H9 (cell line): ENCODE results near the gene N4BP3. TPM values are rescaled to one million over a fixed set of nuclear protein-coding genes. Genes with fewer than 3 reads are reported as not detected.

ENCODE experiments used
- DNase-seq: peaks from one replicate; pipeline ENCODE4 v3.0.0-alpha.2; 2017
- H2AFZ ChIP-seq: one replicate; pipeline ENCODE4 v1.6.1; 2013; ENCODE audit warnings: mild to moderate bottlenecking, low read length, control low read depth, moderate library complexity
- H2AK5ac ChIP-seq: 2 replicates; pipeline ENCODE4 v1.6.1; 2013; ENCODE audit warnings: low read length, control low read depth, mixed read lengths; ENCODE audit not compliant: insufficient read length
- H2BK120ac ChIP-seq: one replicate; pipeline ENCODE4 v1.6.1; 2013; ENCODE audit warnings: low read depth, mild to moderate bottlenecking, low read length, control low read depth, inconsistent platforms; ENCODE audit not compliant: poor library complexity, severe bottlenecking
- H2BK12ac ChIP-seq: 2 replicates; pipeline ENCODE4 v1.6.1; 2013; ENCODE audit warnings: low read length, control low read depth, mixed read lengths, low read depth; ENCODE audit not compliant: insufficient read length
- H2BK15ac ChIP-seq: 2 replicates; pipeline ENCODE4 v1.6.1; 2013; ENCODE audit warnings: low read depth, low read length, control low read depth
- H2BK20ac ChIP-seq: one replicate; pipeline ENCODE4 v1.6.1; 2013; ENCODE audit warnings: low read depth, mild to moderate bottlenecking, low read length, control low read depth, inconsistent platforms; ENCODE audit not compliant: poor library complexity, severe bottlenecking
- H2BK5ac ChIP-seq: 2 replicates; pipeline ENCODE4 v1.6.1; 2013; ENCODE audit warnings: low read length, control low read depth, mixed read lengths; ENCODE audit not compliant: insufficient read length
- H3K14ac ChIP-seq: 2 replicates; pipeline ENCODE4 v1.6.1; 2013; ENCODE audit warnings: low read length, control low read depth; ENCODE audit not compliant: insufficient read depth
- H3K18ac ChIP-seq: 2 replicates; pipeline ENCODE4 v1.6.1; 2013; ENCODE audit warnings: low read depth, mild to moderate bottlenecking, mixed read lengths, low read length, control low read depth; ENCODE audit not compliant: insufficient read length
- H3K23ac ChIP-seq: 2 replicates; pipeline ENCODE4 v1.6.1; 2013; ENCODE audit warnings: low read length, control low read depth, mixed read lengths, low read depth; ENCODE audit not compliant: insufficient read length
- H3K23me2 ChIP-seq: 2 replicates; pipeline ENCODE4 v1.6.1; 2013; ENCODE audit warnings: low read depth, mild to moderate bottlenecking, mixed read lengths, low read length, control low read depth; ENCODE audit not compliant: insufficient read length, poor library complexity, severe bottlenecking
- H3K27ac ChIP-seq: 2 replicates; pipeline ENCODE4 v1.5.1; 2013; ENCODE audit warnings: low read length, control low read depth, mixed read lengths, low read depth; ENCODE audit not compliant: insufficient read length
- H3K27me3 ChIP-seq: 2 replicates; pipeline ENCODE4 v1.6.1; 2013; ENCODE audit warnings: low read length, control low read depth, inconsistent platforms; ENCODE audit not compliant: insufficient read depth
- H3K4ac ChIP-seq: 2 replicates; pipeline ENCODE4 v1.6.1; 2013; ENCODE audit warnings: low read depth, mild to moderate bottlenecking, control low read depth, inconsistent platforms, low read length, moderate library complexity
- H3K4me1 ChIP-seq: 2 replicates; pipeline ENCODE4 v1.6.1; 2013; ENCODE audit warnings: low read length, control low read depth, inconsistent platforms; ENCODE audit not compliant: insufficient read depth
- H3K4me2 ChIP-seq: 2 replicates; pipeline ENCODE4 v1.6.1; 2013; ENCODE audit warnings: low read length, control low read depth, mixed read lengths; ENCODE audit not compliant: insufficient read length, insufficient read depth
- H3K56ac ChIP-seq: 2 replicates; pipeline ENCODE4 v1.6.1; 2013; ENCODE audit warnings: low read depth, mild to moderate bottlenecking, mixed read lengths, low read length, control low read depth; ENCODE audit not compliant: insufficient read length
- H3K79me1 ChIP-seq: 2 replicates; pipeline ENCODE4 v1.6.1; 2013; ENCODE audit warnings: low read depth, mild to moderate bottlenecking, moderate library complexity, low read length, control low read depth, inconsistent platforms; ENCODE audit not compliant: insufficient read depth, poor library complexity, severe bottlenecking
- H3K79me2 ChIP-seq: 2 replicates; pipeline ENCODE4 v1.6.1; 2013; ENCODE audit warnings: low read length, control low read depth, inconsistent platforms; ENCODE audit not compliant: insufficient read depth
- H3K9ac ChIP-seq: 2 replicates; pipeline ENCODE4 v1.6.1; 2013; ENCODE audit warnings: low read length, control low read depth, mixed read lengths; ENCODE audit not compliant: insufficient read length; ENCODE audit errors: extremely low read depth
- H3K9me3 ChIP-seq: one replicate; pipeline ENCODE4 v1.6.1; 2013; ENCODE audit warnings: low read depth, low read length, inconsistent platforms; ENCODE audit not compliant: control insufficient read depth
- H3T11ph ChIP-seq: one replicate; pipeline ENCODE4 v1.6.1; 2013; ENCODE audit warnings: mild to moderate bottlenecking, low read length, control low read depth, inconsistent platforms
- H4K20me1 ChIP-seq: one replicate; pipeline ENCODE4 v1.6.1; 2013; ENCODE audit not compliant: control insufficient read depth, insufficient read length, insufficient read depth
- H4K5ac ChIP-seq: 2 replicates; pipeline ENCODE4 v1.6.1; 2013; ENCODE audit warnings: low read depth, mild to moderate bottlenecking, mixed read lengths, low read length, control low read depth; ENCODE audit not compliant: insufficient read length
- H4K8ac ChIP-seq: replicated peaks from 2 replicates; pipeline ENCODE4 v1.6.1; 2013; ENCODE audit warnings: low read length, control low read depth, mixed read lengths, low read depth; ENCODE audit not compliant: insufficient read length
- H4K91ac ChIP-seq: 2 replicates; pipeline ENCODE4 v1.6.1; 2013; ENCODE audit warnings: low read depth, mild to moderate bottlenecking, moderate library complexity, mixed read lengths, low read length, control low read depth; ENCODE audit not compliant: insufficient read length
- H3K27ac Mint-ChIP-seq, 3 experiments: 2 replicates in 2 of 3; 3 replicates in 1 of 3; pipeline ENCODE4 v1.8.0; 2020 to 2021; ENCODE audit warnings: mixed read lengths in 3 of 3, mild to moderate bottlenecking in 1 of 3, moderate library complexity in 1 of 3
- H3K27me3 Mint-ChIP-seq: 2 replicates; pipeline ENCODE4 v1.8.0; 2021; ENCODE audit warnings: low read depth, mild to moderate bottlenecking, moderate library complexity, mixed read lengths
- H3K36me3 Mint-ChIP-seq, 3 experiments: 2 replicates in 2 of 3; 3 replicates in 1 of 3; pipeline ENCODE4 v1.8.0; 2020 to 2021; ENCODE audit warnings: low read depth in 3 of 3, mixed read lengths in 3 of 3; ENCODE audit not compliant: insufficient read depth in 1 of 3
- H3K4me1 Mint-ChIP-seq, 2 experiments: 2 replicates each; pipeline ENCODE4 v1.8.0; 2020; ENCODE audit warnings: mixed read lengths in 2 of 2
- H3K4me3 Mint-ChIP-seq, 2 experiments: 2 replicates in 1 of 2; 3 replicates in 1 of 2; pipeline ENCODE4 v1.8.0; 2020 to 2021; ENCODE audit warnings: mild to moderate bottlenecking in 2 of 2, mixed read lengths in 2 of 2, moderate library complexity in 1 of 2
- H3K9me3 Mint-ChIP-seq, 2 experiments: 2 replicates in 1 of 2; 3 replicates in 1 of 2; pipeline ENCODE4 v1.8.0; 2020; ENCODE audit warnings: mild to moderate bottlenecking in 2 of 2, mixed read lengths in 2 of 2, moderate library complexity in 1 of 2
- WGBS: extraction: QIAGEN DNeasy Blood & Tissue Kit; methylation state at CpG from one replicate; pipeline ENCODE4 v1.1.7; 2013; ENCODE audit warnings: missing lambda C conversion rate, low lambda C conversion rate, mixed read lengths; ENCODE audit not compliant: insufficient read length; ENCODE audit errors: extremely low coverage; 5-methylcytosine and 5-hydroxymethylcytosine counted together
- total RNA-seq: library from RNA; stranded (reverse); gene quantifications from 2 replicates; pipeline ENCODE4 v1.2.1, GENCODE V29; 2021
- TF ChIP-seq, protein P1 (sequence below): fragments of 200-600 bp; sonication (generic); conservative IDR thresholded peaks from 3 replicates; pipeline ENCODE4 v1.8.0; 2021; ENCODE audit warnings: antibody characterized with exemption, mild to moderate bottlenecking

The N4BP3 gene
- total RNA-seq, 1 experiment from 2014 or later: 32.1 TPM

GRCh38 chr5:178163772-178164735 is 50.7 kb downstream of the N4BP3 start:
- no peak overlapping the region for H3K4ac ChIP-seq
- peaks cover 3% of the 10 kb centered on the region for H3K23me2 ChIP-seq
- Mint-ChIP-seq H3K4me3 (peak overlapping the region; percentile 40 to 76), H3K27ac (no peak overlapping the region; a peak in 1 of 7 replicates), H3K4me1 (peaks cover 11% of the 10 kb centered on the region in 2 experiments), H3K9me3 (no peaks in the 10 kb centered on the region), H3K27me3 (peaks cover 32% of the 10 kb centered on the region), H3K36me3 (no peaks in the 10 kb centered on the region)
- TF ChIP-seq, protein P1, sequence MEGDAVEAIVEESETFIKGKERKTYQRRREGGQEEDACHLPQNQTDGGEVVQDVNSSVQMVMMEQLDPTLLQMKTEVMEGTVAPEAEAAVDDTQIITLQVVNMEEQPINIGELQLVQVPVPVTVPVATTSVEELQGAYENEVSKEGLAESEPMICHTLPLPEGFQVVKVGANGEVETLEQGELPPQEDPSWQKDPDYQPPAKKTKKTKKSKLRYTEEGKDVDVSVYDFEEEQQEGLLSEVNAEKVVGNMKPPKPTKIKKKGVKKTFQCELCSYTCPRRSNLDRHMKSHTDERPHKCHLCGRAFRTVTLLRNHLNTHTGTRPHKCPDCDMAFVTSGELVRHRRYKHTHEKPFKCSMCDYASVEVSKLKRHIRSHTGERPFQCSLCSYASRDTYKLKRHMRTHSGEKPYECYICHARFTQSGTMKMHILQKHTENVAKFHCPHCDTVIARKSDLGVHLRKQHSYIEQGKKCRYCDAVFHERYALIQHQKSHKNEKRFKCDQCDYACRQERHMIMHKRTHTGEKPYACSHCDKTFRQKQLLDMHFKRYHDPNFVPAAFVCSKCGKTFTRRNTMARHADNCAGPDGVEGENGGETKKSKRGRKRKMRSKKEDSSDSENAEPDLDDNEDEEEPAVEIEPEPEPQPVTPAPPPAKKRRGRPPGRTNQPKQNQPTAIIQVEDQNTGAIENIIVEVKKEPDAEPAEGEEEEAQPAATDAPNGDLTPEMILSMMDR: peak; percentile 100
- no peak overlapping the region for H3K9ac ChIP-seq
- H2AK5ac ChIP-seq: no peak overlapping the region
- no peak overlapping the region for H2BK12ac ChIP-seq
- H3T11ph ChIP-seq: no peak overlapping the region
- no peak overlapping the region for H2BK20ac ChIP-seq
- H2AFZ ChIP-seq: no peak overlapping the region
- H3K9me3 ChIP-seq: no peaks in the 10 kb centered on the region
- H2BK120ac ChIP-seq: no peak overlapping the region
- H2BK5ac ChIP-seq: no peak overlapping the region
- no peaks in the 10 kb centered on the region; the same call in 1 of the 2 replicates for H3K27me3 ChIP-seq
- no peaks in the 10 kb centered on the region for H3K79me1 ChIP-seq
- DNase-seq: peak; percentile 93
- WGBS: no CpG with 5 or more reads among the region's 33 CpGs
- no peaks in the 10 kb centered on the region for H4K20me1 ChIP-seq
- H4K5ac ChIP-seq: no peak overlapping the region
- H2BK15ac ChIP-seq: no peak overlapping the region
- H3K56ac ChIP-seq: no peak overlapping the region
- no peak overlapping the region for H3K27ac ChIP-seq
- peak overlapping the region; percentile 27 for H3K4me2 ChIP-seq
- no peak overlapping the region for H4K8ac ChIP-seq
- no peak overlapping the region for H4K91ac ChIP-seq
- no peaks in the 10 kb centered on the region for H3K4me1 ChIP-seq
- H3K18ac ChIP-seq: no peak overlapping the region
- no peak overlapping the region for H3K23ac ChIP-seq
- H3K79me2 ChIP-seq: no peaks in the 10 kb centered on the region
- H3K14ac ChIP-seq: no peak overlapping the region
